Measurements from ENCODE around the gene NUDT2. TPM values are rescaled to one million over a fixed set of nuclear protein-coding genes. Genes with fewer than 3 reads are reported as not detected.

NUDT2 gene
- total RNA-seq, 2 experiments from 2014 or later, result 23.8 to 28.0 TPM

- ChIA-PET POLR2A (interaction anchor here (0.6 kb wide), 2 partner anchors 13 to 570 kb away, joined by 3 read pairs; no protein-coding TSS in a partner anchor), CTCF (ENCODE audit: unreplicated experiment) (no interaction called here)
- intact Hi-C loops (cut with micrococcal nuclease; ENCODE audit: unreplicated experiment), result no loop called here
- Histone ChIP-seq H3K79me2 (ENCODE audit: insufficient read depth, low read depth, low read length) (no peaks in the 10 kb centered on the region), H2AFZ (ENCODE audit: low read length) (no peak overlapping the region), H3K4me1 (ENCODE audit: insufficient read depth, low read length, poor library complexity, severe bottlenecking) (no peaks in the 10 kb centered on the region), H3K9me2 (ENCODE audit: insufficient read depth, low read length) (no peaks in the 10 kb centered on the region), H3K4me2 (ENCODE audit: low read length) (no peak overlapping the region), H3K4me3 (ENCODE audit: low read depth, low read length, poor library complexity, severe bottlenecking) (no peak overlapping the region), H3K27ac (ENCODE audit: low read depth, low read length, poor library complexity, severe bottlenecking) (no peak overlapping the region), H3K36me3 (ENCODE audit: insufficient read depth, low read length) (peaks cover 68% of the 10 kb centered on the region), H4K20me1 (ENCODE audit: insufficient read depth, low read length) (no peaks in the 10 kb centered on the region), H3K9me3 (ENCODE audit: low read length) (no peaks in the 10 kb centered on the region)
- no peak for DNase-seq (ENCODE audit: low spot score)
- no peak for TF ChIP-seq CTCF (conservative IDR thresholded peaks at IDR 0.05; ENCODE audit: low read length)
- no peak for TF ChIP-seq EZH2phosphoT487 (IDR thresholded peaks at IDR 0.05; ENCODE audit: borderline replicate concordance, low read depth, low read length)
- BruUV-seq (replicated peaks), result no TSS peak
These were observed 40.2 kb upstream of the NUDT2 start for GRCh38 chr9:34289159-34289558.

- no peaks in the 10 kb centered on the region for H3K4me1 ChIP-seq (ENCODE audit: insufficient read depth, low read length, poor library complexity, severe bottlenecking)
- TF ChIP-seq CTCF (conservative IDR thresholded peaks at IDR 0.05; ENCODE audit: low read length), result no peak
- no peak overlapping the region for H3K4me3 ChIP-seq (ENCODE audit: low read depth, low read length, poor library complexity, severe bottlenecking)
- no peaks in the 10 kb centered on the region for H3K9me3 ChIP-seq (ENCODE audit: low read length)
- BruUV-seq (replicated peaks), result no TSS peak
- no peak overlapping the region for H2AFZ ChIP-seq (ENCODE audit: low read length)
- H4K20me1 ChIP-seq (ENCODE audit: insufficient read depth, low read length), result no peaks in the 10 kb centered on the region
- H3K4me2 ChIP-seq (ENCODE audit: low read length), result no peak overlapping the region
- no peak for DNase-seq (ENCODE audit: low spot score)
- no peaks in the 10 kb centered on the region for H3K79me2 ChIP-seq (ENCODE audit: insufficient read depth, low read depth, low read length)
- POLR2A ChIA-PET, result no interaction called here
- H3K9me2 ChIP-seq (ENCODE audit: insufficient read depth, low read length), result no peaks in the 10 kb centered on the region
- peaks cover 64% of the 10 kb centered on the region for H3K36me3 ChIP-seq (ENCODE audit: insufficient read depth, low read length)
- intact Hi-C loops (cut with micrococcal nuclease; ENCODE audit: unreplicated experiment), result no loop called here
- CTCF ChIA-PET (ENCODE audit: unreplicated experiment), result no interaction called here
- H3K27ac ChIP-seq (ENCODE audit: low read depth, low read length, poor library complexity, severe bottlenecking), result no peak overlapping the region
These were observed 38.3 kb upstream of the NUDT2 start for GRCh38 chr9:34291023-34291422.

- Histone ChIP-seq H4K20me1 (ENCODE audit: insufficient read depth, low read length) (no peaks in the 10 kb centered on the region), H2AFZ (ENCODE audit: low read length) (no peak overlapping the region), H3K36me3 (ENCODE audit: insufficient read depth, low read length) (peaks cover 60% of the 10 kb centered on the region), H3K4me2 (ENCODE audit: low read length) (no peak overlapping the region), H3K9me2 (ENCODE audit: insufficient read depth, low read length) (no peaks in the 10 kb centered on the region), H3K79me2 (ENCODE audit: insufficient read depth, low read depth, low read length) (no peaks in the 10 kb centered on the region), H3K4me3 (ENCODE audit: low read depth, low read length, poor library complexity, severe bottlenecking) (no peak overlapping the region), H3K9me3 (ENCODE audit: low read length) (no peaks in the 10 kb centered on the region), H3K4me1 (ENCODE audit: insufficient read depth, low read length, poor library complexity, severe bottlenecking) (no peaks in the 10 kb centered on the region), H3K27ac (ENCODE audit: low read depth, low read length, poor library complexity, severe bottlenecking) (no peak overlapping the region)
- ChIA-PET POLR2A (interaction anchor here (0.6 to 0.7 kb wide), 2 partner anchors 8 to 13 kb away, joined by 4 to 6 read pairs; no protein-coding TSS in a partner anchor), CTCF (ENCODE audit: unreplicated experiment) (no interaction called here)
- no TSS peak for BruUV-seq (replicated peaks)
- intact Hi-C loops (cut with micrococcal nuclease; ENCODE audit: unreplicated experiment), result no loop called here
- no peak for TF ChIP-seq CTCF (conservative IDR thresholded peaks at IDR 0.05; ENCODE audit: low read length)
- TF ChIP-seq EZH2phosphoT487 (IDR thresholded peaks at IDR 0.05; ENCODE audit: borderline replicate concordance, low read depth, low read length), result no peak
- DNase-seq (ENCODE audit: low spot score), result no peak
These were observed 37.9 kb upstream of the NUDT2 start for GRCh38 chr9:34291423-34291822.
